ENCODE results near the gene SLC6A15.

SLC6A15 gene

DNA sequence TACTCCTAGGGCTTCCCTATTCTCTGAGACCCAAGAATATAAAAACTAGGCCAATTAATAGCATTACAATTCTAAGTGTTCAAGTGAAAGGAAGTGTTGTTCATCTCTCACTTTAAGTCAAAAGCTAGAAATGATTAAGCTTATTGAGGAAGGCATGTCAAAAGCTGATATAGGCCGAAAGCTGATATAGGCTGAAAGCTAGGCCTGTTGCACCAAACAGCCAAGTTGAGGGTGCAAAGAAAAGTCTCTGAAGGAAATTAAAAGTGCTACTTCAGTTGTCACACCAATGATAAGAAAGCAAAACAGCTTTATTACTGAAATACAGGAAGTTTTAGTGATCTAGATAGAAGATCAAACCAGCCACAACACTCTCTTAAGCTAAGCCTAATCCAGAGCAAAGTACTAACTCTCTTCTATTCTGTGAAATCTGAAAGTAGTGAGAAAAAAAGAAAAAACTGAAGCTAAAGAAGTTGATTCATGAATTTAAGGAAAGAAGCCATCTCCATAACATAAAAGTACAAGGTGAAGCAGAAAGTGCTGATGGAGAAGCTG lies 68.9 kb downstream of the SLC6A15 start:
- no peak overlapping the region for H3K4me3 Mint-ChIP-seq
- H3K9me3 Mint-ChIP-seq (ENCODE audit: low read depth) = no peaks in the 10 kb centered on the region
- no peaks in the 10 kb centered on the region for H3K36me3 Mint-ChIP-seq
- H3K4me1 Mint-ChIP-seq (ENCODE audit: low read depth) = no peaks in the 10 kb centered on the region
- H3K27ac Mint-ChIP-seq = no peak overlapping the region
- H3K27me3 Mint-ChIP-seq = peaks cover 6% of the 10 kb centered on the region

DNA sequence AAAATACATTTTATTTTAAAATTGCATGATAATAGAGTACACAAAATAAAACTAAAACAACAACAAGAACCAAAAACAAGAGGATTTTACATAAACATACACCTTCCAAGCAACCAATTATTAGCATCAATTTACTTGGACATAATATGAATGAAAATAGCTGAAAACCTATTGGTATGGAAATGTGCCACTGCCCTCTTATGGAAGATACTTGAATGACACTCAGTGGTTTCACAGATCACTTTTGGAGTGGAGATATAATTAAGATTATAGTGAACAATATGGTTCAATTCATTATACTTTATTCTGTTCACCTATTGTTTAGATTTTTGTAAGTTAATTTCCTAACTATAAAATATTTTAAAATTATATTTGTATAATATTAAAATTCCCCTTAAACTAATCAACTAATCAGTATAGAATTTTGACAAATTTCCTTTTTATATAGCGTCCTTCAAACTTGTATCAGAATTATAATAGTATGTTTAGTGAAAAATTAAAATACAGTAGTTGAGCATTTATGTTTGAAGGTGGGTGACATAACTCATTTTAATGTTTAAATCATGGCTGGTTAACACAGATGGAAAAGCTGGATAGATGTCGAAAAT lies 70.1 kb downstream of the SLC6A15 start:
- H3K27me3 Mint-ChIP-seq = peaks cover 3% of the 10 kb centered on the region
- H3K4me3 Mint-ChIP-seq = no peak overlapping the region
- H3K27ac Mint-ChIP-seq = no peak overlapping the region
- no peaks in the 10 kb centered on the region for H3K4me1 Mint-ChIP-seq (ENCODE audit: low read depth)
- H3K36me3 Mint-ChIP-seq = no peaks in the 10 kb centered on the region
- H3K9me3 Mint-ChIP-seq (ENCODE audit: low read depth) = no peaks in the 10 kb centered on the region

DNA sequence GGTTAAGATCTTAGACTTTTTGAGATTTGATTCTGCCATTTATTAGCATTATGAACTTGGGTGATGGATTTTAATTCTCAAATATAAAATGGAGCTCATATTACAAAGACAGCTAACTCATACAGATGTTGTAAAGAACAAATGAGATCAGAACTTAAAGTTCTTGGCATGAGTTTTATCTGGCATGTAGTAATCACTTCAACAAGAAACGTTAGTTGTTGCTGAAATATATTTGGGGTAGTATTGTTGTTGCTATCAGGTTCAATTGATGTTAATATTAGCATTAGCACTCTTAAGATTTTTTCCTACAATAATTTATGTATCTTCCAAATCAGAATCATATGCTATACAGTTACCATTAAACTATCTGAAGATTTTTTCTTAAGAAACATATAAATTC lies 71.0 kb downstream of the SLC6A15 start:
- Mint-ChIP-seq H3K36me3 (no peaks in the 10 kb centered on the region), H3K27ac (no peak overlapping the region), H3K4me3 (no peak overlapping the region), H3K27me3 (peaks cover 3% of the 10 kb centered on the region), H3K9me3 (ENCODE audit: low read depth) (no peaks in the 10 kb centered on the region), H3K4me1 (ENCODE audit: low read depth) (no peaks in the 10 kb centered on the region)

DNA sequence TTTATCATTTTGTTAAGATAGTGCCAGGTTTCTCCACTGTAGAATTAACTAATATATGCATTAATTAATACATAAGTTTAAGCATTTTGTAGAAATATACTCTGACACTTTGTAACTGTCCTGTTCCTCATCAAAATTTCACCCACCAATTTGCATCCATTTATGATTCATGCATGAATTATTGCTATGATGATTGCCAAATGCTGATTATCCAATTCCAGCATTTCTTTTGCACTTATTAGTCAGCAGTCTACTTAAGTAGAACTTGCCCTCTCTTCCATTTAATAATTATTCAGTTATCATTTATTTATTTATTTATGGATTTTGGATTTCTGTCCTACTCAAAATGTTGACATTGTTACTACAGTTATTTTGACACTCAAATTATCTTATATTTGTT lies 72.2 kb downstream of the SLC6A15 start:
- H3K4me3 Mint-ChIP-seq = no peak overlapping the region
- H3K36me3 Mint-ChIP-seq = no peaks in the 10 kb centered on the region
- H3K27ac Mint-ChIP-seq = no peak overlapping the region
- H3K9me3 Mint-ChIP-seq (ENCODE audit: low read depth) = no peaks in the 10 kb centered on the region
- no peaks in the 10 kb centered on the region for H3K27me3 Mint-ChIP-seq
- H3K4me1 Mint-ChIP-seq (ENCODE audit: low read depth) = no peaks in the 10 kb centered on the region

DNA sequence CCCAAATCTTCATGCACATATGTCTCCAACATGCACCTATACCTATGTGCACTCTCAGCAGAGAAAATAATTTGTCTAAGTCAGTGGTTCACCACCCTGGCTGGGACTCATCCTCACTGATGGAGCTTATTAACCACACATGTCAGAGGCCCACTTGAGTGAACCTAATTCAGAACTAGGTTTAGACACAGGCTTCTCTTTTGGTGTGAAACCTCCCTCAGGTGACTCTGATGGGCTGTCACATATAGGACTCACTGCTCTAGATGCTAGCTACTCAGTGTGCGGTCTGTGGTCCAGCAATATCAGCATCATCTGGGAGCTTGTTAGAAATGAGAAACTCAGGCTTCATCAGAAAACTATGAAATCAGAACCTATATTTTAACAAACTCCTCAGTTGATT lies 85.7 kb downstream of the SLC6A15 start:
- Mint-ChIP-seq H3K27ac (no peak overlapping the region), H3K27me3 (peaks cover 2% of the 10 kb centered on the region), H3K9me3 (ENCODE audit: low read depth) (no peaks in the 10 kb centered on the region), H3K36me3 (no peaks in the 10 kb centered on the region), H3K4me1 (ENCODE audit: low read depth) (no peaks in the 10 kb centered on the region), H3K4me3 (no peak overlapping the region)

DNA sequence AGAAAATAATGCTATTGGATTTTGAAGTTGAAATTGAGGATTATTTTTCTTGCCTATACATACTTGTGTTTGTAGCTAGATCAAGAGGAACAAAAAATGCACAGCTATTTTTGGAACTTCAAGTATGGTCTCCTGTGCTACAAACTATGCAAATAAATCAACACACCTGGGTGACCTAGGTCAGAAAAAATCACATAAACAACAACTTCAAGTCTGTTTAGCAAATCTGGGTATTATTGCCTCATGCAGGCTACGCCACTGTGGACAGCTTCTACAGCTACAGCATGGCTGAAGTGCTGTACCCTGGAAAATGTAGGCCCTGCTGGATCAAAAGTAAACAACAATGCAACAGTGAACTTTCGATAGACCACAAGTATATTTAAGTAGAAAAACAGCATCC lies 87.5 kb downstream of the SLC6A15 start:
- no peaks in the 10 kb centered on the region for H3K36me3 Mint-ChIP-seq
- no peaks in the 10 kb centered on the region for H3K4me1 Mint-ChIP-seq (ENCODE audit: low read depth)
- H3K27me3 Mint-ChIP-seq = peaks cover 2% of the 10 kb centered on the region
- no peaks in the 10 kb centered on the region for H3K9me3 Mint-ChIP-seq (ENCODE audit: low read depth)
- H3K4me3 Mint-ChIP-seq = no peak overlapping the region
- no peak overlapping the region for H3K27ac Mint-ChIP-seq

DNA sequence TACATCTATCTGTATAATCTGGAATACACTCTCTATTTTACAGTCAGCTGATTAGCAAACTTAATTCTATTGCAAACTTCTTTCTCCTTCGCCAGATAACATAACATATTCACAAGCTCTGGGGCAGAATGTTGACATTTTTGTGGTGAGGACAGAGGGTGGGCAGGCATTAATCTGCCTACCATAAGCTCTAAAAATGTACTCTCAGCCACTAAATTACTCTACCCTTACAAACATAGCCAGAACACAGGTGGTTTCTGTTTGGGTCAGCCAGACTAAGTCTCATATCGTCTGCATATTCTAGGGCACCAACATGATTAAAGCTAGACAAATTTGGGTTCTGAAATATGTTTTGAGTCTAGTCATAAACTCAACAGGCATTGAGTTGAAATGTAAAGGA lies 90.1 kb downstream of the SLC6A15 start:
- no peaks in the 10 kb centered on the region for H3K9me3 Mint-ChIP-seq (ENCODE audit: low read depth)
- no peak overlapping the region for H3K4me3 Mint-ChIP-seq

DNA sequence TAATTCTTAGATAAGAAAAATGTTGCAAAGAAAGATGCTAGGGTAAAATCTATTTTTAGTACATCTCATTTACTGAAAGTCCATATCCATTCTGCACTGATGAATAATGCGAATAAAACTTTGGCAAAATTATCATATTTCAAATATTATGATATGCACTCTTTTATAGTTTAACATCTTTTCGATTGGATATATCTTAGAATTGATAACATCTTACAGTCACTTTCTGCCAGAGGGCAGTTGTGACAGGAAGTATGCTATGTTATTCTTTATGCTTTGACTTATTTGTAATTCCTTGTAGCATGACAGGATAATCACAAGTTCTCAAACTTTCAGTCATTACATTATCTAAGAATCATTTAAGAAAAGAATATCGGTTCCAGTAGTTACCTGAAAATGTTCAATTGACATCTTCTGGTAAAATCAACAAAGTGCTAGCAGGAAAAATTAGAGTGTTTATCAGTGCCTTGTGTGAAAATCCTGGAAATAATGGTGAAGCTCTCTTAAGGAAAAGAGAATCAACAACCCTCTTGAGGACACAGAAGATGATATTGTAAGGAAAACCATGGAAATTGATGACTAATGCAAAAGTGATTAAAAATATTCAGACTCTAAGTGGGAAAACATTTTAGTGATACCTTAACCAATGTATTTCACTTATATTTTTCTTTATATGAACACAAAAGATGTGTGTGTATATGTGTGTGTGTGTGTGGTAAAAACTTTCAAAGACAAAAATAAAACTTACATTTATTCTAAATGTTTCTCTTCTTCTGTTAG lies 95.5 kb downstream of the SLC6A15 start:
- Mint-ChIP-seq H3K4me1 (ENCODE audit: low read depth) (no peaks in the 10 kb centered on the region), H3K4me3 (no peak overlapping the region), H3K36me3 (no peaks in the 10 kb centered on the region), H3K27ac (no peak overlapping the region), H3K27me3 (peaks cover 2% of the 10 kb centered on the region), H3K9me3 (ENCODE audit: low read depth) (no peaks in the 10 kb centered on the region)

More for the DNA sequence above, 90.1 kb downstream of the SLC6A15 start:
- Mint-ChIP-seq H3K27me3 (peaks cover 2% of the 10 kb centered on the region), H3K27ac (no peak overlapping the region), H3K36me3 (no peaks in the 10 kb centered on the region), H3K4me1 (ENCODE audit: low read depth) (no peaks in the 10 kb centered on the region)

DNA sequence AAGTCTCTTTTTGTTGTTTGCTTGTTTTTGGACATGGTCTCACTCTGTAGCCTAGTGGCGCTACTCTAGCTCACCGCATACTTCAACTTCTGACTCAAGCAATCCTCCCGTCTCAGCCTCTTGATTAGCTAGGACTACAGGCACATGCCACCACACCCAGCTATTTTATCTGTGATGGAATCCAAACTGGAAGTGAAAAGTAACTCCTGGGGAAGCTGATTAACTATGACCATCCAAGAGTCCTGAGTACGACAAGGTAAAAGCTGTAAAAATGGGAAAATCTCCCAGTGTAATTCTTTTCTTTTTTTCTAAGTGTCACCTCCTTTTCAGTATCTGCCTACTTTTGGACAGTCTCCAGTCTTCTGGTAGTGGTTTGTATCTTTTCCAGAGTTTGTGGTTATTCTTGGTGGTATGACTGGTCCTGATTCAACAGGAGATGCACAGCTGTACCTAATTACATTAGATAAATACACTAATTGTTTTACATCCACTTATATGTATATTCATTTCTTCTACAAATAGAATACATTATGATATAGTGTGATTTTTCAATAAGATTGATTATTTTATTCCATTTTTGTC lies 97.8 kb downstream of the SLC6A15 start:
- H3K27me3 Mint-ChIP-seq = peaks cover 5% of the 10 kb centered on the region
- no peak overlapping the region for H3K27ac Mint-ChIP-seq
- no peaks in the 10 kb centered on the region for H3K4me1 Mint-ChIP-seq (ENCODE audit: low read depth)
- H3K9me3 Mint-ChIP-seq (ENCODE audit: low read depth) = peaks cover 3% of the 10 kb centered on the region
- no peak overlapping the region for H3K4me3 Mint-ChIP-seq
- no peaks in the 10 kb centered on the region for H3K36me3 Mint-ChIP-seq

DNA sequence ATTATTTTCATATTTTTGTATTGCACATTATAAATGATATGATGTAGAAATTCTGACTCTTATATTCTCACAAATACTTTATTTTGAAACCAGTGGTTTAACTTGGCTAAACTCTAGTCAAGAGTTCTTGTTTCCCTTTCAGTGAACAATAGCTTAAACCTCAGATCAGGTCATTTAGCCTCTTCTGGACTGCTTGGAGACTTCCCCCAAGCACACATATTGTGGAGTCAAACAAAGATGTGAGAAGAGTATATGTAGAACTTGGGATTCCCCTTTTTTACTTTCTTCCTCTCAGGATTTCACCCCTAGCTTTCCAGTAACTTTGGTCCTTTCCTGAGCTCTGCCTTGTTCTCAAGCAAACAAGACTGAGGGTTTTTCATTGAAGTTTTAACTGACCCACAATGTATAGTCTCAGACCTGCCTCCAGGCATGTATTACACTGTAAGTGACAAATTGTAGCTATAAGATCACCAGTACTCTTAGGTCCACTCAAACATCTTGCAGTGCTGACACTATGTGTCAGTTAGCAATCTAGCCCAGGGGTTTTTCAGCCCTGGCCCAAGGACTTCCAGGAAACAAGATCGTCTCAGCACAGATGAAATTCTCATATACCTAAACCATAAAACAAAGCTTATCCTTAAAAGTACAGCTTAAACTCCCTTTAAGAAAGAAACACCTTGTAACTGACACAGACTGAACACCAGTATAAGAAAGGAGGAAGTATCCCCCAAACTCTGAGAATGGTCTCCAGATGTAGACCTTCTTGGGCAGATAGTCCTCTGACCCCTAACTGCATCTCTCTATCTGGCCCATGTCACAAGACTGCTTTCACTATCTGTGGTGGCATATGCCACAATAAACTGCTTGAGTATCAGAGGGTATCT lies 98.6 kb downstream of the SLC6A15 start:
- Mint-ChIP-seq H3K27ac (no peak overlapping the region), H3K36me3 (no peaks in the 10 kb centered on the region), H3K9me3 (ENCODE audit: low read depth) (peaks cover 3% of the 10 kb centered on the region), H3K27me3 (peaks cover 5% of the 10 kb centered on the region), H3K4me3 (no peak overlapping the region), H3K4me1 (ENCODE audit: low read depth) (no peaks in the 10 kb centered on the region)

DNA sequence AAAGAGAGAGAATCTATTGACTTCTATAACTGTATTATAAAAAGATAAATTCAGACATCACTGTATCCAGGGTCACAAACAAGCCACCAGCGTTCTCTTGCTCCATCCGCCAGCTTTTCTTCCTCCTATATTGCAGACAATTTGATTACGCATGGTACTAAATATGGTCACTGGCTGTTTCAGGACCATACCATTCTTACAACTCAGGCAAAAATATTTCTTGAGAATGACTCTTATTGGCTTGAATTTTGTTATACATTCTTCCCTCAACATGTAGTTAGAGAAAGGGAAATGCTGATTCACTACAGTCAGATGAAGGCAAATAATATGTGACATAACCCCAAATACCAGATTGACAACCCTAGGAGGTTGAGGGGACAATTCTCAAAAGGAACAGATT lies 101.3 kb downstream of the SLC6A15 start:
- H3K27ac Mint-ChIP-seq = no peak overlapping the region
- H3K4me1 Mint-ChIP-seq (ENCODE audit: low read depth) = no peaks in the 10 kb centered on the region
- H3K27me3 Mint-ChIP-seq = peaks cover 3% of the 10 kb centered on the region
- H3K36me3 Mint-ChIP-seq = no peaks in the 10 kb centered on the region
- H3K4me3 Mint-ChIP-seq = no peak overlapping the region
- H3K9me3 Mint-ChIP-seq (ENCODE audit: low read depth) = peaks cover 3% of the 10 kb centered on the region

DNA sequence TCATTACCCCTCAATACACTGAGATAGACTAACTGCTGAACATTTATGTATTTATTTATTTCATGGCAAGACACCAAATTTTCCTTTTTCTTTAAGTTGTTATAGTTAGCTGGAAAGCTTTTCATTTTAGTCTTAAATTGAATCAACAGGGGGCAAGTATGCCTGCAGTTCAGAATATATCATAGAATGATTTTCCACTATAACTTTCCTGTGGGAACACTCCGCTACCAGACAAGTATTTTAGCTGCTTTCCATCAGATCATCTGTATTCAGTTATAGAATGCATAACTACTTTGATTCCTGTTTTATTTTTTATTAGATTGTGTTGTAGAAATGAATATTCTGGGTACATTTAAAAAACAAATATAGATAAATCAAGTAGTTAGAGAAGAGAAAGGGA lies 102.0 kb downstream of the SLC6A15 start:
- H3K27me3 Mint-ChIP-seq = peaks cover 3% of the 10 kb centered on the region
- peaks cover 3% of the 10 kb centered on the region for H3K9me3 Mint-ChIP-seq (ENCODE audit: low read depth)
- H3K4me1 Mint-ChIP-seq (ENCODE audit: low read depth) = no peaks in the 10 kb centered on the region
- no peaks in the 10 kb centered on the region for H3K36me3 Mint-ChIP-seq
- no peak overlapping the region for H3K4me3 Mint-ChIP-seq
- H3K27ac Mint-ChIP-seq = no peak overlapping the region

All from activated naive CD8-positive, alpha-beta T cell (primary cell).